Sigmoid colon (tissue), 4 donors: Measurements from ENCODE around the gene WDR86.

Source experiments
- CTCF ChIP-seq, 4 experiments: fragments of 450-650 bp in 3 of 4; fragments of 200-600 bp in 1 of 4; IDR thresholded peaks; one replicate each; pipeline ENCODE4 v1.5.1; 2016 to 2019; ENCODE audit warnings: antibody characterized with exemption in 4 of 4, mild to moderate bottlenecking in 3 of 4, moderate library complexity in 2 of 4
- EP300 ChIP-seq, 4 donors: sonication (generic); formaldehyde crosslinking; IDR thresholded peaks; one replicate each; pipeline ENCODE4 v1.6.1; 2017; ENCODE audit warnings: antibody characterized with exemption in 4 of 4
- POLR2A ChIP-seq, 2 donors: fragments of 450-650 bp; IDR thresholded peaks; one replicate each; pipeline ENCODE4 v1.6.1; 2016; ENCODE audit warnings: antibody characterized with exemption in 2 of 2, mild to moderate bottlenecking in 2 of 2, moderate library complexity in 2 of 2

GRCh38 chr7:151423936-151424335 is 14.1 kb upstream of the WDR86 start:
- TF ChIP-seq CTCF (IDR thresholded peaks at IDR 0.05): no peak
- no peak for TF ChIP-seq POLR2A (IDR thresholded peaks at IDR 0.05)
- TF ChIP-seq EP300 (IDR thresholded peaks at IDR 0.05): no peak
